H54 (cell line): ENCODE measurements around the gene TSPAN3.

ENCODE experiments used
- DNase-seq: peaks from one replicate; pipeline ENCODE4 v3.0.0; 2011; ENCODE audit warnings: low spot score, mixed read lengths; ENCODE audit not compliant: insufficient read length
- FAIRE-seq: peaks from 3 replicates; lab custom pipeline; 2011; peaks lifted over from hg19 to GRCh38; lab: Jason Lieb, UNC
- POLR2A ChIP-seq: IDR thresholded peaks from 2 replicates; pipeline ENCODE4 v1.6.1; 2011; ENCODE audit warnings: low read depth, mild to moderate bottlenecking, low read length

The TSPAN3 gene

DNA sequence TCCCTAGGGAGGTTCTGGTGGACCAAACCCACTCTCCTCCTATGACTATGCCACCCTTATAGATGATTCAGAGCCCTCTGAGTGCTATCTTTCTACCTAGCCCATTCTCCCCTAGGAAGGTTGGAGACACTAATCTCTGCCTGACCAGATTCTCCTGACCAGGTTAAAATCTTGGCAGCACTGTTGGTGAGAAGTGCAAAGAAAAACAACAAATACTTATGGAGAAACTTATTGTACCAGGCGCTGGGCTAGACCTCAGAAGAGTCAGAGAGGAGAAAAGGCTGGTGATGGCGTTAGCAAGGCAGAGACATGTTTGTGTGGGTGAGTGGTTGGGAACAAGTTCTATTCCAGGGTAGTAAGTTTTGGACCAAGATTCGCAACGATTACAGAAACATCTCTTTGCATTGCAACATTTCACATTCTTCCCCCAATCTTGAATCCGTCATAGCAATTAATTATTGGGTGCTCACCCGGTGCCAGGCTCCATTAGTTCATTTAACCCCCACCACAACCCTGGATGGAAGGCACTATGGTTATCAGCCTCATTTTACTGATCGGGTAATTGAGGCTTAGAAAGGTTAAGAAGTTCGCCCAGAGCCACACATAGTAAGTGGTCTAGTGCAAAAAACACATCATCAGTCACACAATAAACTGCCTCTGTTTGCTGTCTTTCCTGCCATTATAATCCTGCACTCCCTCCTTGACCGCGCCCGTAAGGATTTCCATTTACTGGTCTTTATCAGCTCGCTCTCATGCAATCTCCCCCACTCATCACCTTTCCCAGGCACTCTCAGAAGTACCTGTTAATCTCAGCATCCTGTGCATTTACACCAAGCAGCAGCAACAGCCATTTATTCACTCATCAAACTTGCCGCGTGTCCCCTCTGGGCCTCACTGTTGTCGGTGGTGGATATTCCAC lies 655 bp upstream of the TSPAN3 start:
- FAIRE-seq (no peak), DNase-seq (no peak)
- TF ChIP-seq POLR2A = no peak

DNA sequence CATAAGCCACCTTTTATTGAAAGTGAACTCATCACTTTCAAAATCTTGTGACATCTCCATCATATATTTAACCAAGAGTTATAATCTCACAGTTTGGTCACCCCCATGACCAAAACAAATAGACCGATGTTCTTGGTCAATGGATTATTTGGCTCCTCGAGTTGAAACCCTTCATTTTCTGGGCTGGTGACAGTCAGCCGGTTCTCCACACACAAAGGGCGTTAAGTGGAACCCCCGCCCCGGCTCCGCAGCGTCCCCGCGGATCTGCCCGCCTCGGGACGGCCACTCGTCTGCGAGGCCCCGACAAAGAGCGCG lies 772 bp downstream of the TSPAN3 start:
- no peak for DNase-seq
- no peak for TF ChIP-seq POLR2A
- no peak for FAIRE-seq

DNA sequence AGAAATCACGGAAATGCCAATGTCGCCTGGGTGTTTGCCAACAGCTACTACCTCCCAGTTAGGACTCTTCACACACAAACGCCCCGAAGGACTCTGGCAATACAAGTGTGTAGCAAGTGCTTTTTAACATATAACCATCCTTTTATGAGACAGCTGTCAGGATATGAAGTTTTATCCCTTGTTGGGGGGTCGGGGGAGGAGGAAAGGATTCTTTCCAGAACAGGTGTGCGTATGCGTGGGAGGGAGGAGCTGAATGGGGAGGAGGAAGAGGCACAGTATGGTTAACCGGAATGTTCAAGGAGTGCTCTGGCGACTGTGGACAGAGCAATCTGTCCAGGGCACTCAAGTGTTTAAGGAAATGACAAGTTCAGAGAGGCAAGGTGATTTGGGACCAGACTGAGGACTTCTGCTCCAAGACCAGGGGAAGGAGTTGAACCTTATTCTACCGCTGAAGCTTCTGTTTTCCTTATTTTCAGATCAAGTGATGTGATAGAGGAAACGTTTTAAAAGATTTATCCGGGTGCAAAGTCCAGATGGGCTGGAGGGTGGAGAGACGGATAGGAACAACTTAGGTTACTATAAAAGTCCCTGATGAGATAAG lies 1.3 kb downstream of the TSPAN3 start:
- no peak for TF ChIP-seq POLR2A
- FAIRE-seq = no peak
- no peak for DNase-seq

DNA sequence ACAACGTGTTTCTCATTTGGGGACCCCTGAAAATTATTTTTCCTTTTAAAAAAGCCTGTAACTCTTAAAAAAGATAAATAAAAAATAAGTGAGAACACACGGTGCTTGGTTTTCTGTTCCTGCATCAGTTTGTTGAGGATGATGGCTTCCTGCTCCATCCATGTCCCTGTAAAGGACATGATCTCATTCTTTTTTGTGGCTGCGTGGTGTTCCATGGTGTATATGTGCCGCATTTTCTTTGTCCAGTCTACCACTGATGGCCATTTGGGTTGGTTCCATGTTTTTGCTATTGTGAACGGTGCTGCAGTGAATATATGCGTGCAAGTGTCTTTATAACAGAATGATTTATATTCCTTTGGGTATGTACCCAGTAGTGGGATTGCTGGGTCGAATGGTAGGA lies 2.3 kb downstream of the TSPAN3 start:
- FAIRE-seq = no peak
- TF ChIP-seq POLR2A = no peak
- no peak for DNase-seq

DNA sequence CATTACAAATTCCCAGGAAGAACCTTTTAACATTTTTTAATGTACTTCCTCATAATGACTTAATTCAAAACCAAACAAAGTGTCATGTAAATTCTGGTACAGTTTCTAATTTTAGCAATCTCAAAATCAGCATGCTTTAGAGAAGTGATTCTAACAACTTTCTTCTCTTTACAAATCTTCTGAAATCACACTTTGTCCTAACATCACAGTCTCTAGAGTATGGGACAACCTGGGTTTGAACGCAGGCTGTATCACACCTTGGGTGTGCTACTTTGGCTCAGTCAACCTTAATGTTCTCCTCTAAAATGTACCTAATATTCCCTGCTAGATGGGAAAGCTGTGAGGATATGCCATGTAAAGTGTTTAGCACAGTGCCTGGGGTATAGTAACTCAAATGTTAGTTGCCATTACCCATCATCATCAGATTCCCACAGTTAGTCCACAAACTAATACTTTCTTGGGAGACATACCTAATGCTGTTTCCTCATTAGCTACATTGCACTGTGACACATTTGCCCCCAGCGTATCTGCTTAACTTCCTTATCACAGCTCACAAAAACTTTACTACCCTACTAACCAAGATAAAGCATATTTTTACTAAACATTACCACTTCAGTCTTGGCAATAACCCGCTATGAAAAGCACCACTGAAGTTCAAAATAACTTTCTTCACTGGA lies 3.1 kb downstream of the TSPAN3 start:
- FAIRE-seq = no peak

DNA sequence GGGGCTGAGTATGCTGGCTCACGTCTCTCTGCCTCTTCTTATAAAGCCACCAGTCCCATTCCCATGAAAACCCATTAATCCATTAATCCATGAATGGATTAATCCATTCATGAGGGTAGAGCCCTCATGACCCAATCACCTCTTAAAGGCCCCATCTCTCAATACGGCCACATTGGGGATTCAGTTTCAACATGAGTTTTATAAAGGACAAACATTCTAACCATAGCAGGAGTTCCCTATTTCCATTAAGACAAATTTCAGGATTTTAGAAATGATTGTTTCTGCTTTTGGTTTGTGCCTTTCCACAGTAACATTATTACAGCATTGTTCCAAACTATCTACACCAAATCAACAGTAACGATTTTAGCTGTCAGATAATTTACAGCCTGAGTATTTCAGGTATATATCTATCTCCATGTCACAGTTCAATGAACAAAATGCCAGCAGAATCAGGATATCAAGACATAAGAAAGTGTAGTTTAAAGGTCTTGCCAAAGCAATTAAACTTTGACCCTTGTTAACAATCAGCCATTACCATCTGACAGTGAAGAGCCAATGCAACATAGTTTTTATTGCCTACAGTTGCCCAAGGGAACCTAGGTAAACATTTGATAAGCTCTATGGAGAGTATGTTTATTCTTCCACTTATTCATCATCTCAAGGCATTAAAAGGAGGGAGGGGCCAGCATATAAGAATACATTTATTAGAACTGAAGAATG lies 3.8 kb downstream of the TSPAN3 start:
- FAIRE-seq = no peak
- no peak for TF ChIP-seq POLR2A
- no peak for DNase-seq

More for the DNA sequence above, 3.1 kb downstream of the TSPAN3 start:
- no peak for TF ChIP-seq POLR2A
- no peak for DNase-seq

DNA sequence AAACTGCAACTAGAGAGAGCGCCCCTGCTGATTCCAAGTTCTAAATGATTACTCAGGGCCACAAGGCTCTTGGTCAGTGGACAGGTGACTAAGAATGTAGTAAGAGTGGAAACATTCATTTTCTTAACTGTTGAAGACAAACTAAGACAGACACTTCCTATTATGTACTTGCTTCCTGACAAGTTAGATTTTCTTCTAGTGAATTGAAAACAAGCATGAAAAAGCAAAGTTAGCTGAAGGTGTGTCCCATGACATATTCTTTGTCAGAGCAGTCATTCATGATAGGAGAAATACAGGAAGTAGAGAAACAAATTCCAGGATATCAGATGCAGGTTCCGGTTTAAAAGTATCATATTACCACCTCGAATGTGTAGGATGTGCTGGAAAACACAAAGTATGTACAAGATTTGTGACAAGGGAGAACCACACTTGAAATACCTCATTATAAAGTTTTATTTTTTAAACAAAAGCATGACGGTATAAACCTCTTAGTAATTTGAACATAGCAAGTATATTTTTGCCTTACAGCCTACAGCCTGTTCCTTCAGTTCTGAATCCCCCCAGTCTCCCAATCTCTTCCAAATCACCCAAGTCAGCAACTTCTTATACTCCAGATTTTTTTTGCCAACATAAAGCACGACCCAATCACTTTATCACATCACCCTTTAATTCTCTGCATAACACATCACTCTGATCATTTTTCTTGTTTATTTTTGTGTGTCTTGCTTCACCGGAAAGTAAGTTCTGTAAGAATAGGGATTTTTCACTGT lies 6.2 kb downstream of the TSPAN3 start:
- peak; percentile 96 for FAIRE-seq
- no peak for DNase-seq
- no peak for TF ChIP-seq POLR2A

DNA sequence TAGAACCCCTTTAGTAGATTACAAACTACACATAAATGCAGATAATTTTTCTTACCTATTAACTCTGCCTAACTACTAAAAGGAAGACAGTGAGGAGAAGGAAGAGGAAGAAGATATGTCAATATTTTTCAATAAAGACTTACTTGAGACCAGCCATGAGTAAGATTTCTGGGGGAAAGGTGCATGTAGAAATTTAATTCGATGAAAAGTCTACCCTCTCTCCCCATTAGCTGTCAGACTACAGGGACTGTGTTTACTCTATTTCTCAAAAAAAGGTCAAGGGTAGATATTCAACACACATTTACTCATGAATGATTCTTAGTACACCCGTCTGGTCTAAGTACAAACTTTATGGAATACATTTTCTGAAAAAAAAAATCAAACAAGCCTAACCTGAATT lies 6.8 kb downstream of the TSPAN3 start:
- FAIRE-seq = no peak
- DNase-seq = no peak
- no peak for TF ChIP-seq POLR2A

DNA sequence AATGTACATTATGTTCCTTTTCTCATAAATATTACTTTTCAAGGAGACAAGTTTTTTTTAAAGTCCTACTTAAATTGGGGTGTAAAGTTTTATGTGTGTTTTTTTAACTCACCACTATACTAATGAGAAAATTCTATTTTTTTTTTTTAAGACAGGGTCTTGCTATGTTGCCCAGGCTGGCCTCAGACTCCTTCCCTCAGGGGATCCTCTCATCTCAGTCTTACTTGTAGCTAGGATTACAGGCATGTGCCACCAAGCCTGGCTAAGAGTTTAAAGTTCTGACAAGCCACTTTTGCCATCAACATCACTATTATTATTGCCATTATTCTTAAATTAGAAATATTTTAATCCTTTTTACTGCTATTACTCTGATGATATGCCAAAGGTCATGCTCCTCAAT lies 7.7 kb downstream of the TSPAN3 start:
- DNase-seq = no peak
- no peak for TF ChIP-seq POLR2A
- no peak for FAIRE-seq

DNA sequence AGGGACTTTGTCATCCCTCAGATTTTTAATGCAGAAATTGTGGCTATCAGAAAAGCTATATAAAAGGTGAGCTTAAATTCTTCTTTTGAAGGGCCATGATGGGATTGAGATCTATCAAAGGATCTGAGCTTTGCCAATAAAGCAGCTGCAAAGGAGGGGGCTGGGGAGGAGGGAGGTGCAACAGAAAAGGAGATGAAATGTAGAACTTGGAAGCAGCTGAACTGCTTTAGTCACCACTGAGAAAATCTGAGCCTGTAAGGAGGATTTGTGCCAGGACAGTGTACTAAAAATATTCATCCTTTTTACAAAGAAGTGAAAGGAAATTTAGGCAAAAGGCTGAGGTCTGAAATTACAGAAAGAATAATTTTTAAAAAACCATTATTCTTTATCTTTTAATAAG lies 10.4 kb downstream of the TSPAN3 start:
- no peak for TF ChIP-seq POLR2A
- FAIRE-seq (peak; percentile 43), DNase-seq (no peak)

DNA sequence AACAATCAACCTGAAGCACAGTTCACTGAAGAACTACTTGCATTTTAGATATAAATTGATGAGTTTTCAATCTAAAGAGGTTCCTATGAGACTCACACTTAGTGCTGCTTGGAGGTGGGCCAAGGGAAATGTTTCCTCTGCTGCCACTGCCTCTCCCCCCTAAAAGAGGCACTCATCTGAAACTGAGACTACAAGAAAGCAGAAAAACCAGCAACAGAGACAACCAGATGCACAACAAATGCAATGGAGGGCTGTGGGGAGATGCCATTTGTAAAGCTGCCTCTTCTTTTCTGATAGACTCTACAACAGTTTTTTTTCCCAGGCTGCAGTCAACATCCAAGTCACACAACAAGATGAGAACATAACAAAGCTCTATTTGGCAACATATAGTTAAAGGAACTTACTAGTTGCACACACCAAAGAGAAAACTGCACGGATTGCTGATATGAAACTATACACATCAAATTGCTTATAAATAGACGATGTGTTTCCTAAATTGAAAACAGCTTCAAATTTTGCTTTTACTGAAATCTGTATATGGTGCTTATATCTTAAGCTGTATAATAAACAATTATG lies 11.0 kb downstream of the TSPAN3 start:
- DNase-seq = no peak
- no peak for TF ChIP-seq POLR2A
- no peak for FAIRE-seq

DNA sequence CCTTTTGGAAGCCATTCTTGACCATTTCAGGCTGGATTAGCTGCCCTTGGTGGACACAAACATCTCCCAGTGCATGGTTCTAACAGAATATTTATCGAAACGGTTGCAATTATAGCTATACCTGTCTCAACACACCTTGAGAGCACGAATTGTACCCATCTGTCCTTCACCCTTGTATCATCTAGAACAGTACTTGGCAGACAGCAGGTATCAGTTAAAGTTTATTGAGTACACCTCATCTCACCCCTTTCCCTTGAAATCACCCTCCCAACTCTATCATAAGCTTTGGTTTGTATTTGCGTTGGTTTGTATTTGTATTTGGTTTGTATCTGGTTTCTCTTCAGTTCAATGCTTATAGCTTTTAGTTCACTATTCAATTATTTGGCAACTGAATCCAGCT lies 12.4 kb downstream of the TSPAN3 start:
- no peak for TF ChIP-seq POLR2A
- FAIRE-seq = no peak
- no peak for DNase-seq

DNA sequence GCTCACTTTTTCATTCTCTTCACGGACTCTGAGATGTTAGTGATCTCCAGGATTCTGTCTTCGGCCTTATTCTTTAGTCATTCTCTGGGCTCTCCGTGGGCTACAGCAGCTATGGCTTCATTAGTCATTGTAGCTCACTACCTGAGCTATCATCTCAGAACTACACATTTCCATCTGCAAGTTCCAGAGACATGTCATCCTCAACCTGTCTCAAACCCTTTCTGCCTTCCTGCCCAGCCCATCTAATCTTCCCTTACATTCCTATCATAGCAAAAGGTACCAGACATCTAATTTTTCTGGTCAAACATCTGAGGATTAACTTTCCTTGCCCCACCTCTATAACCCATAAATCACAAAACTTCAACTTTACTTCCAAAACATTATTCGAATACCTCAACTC lies 13.2 kb downstream of the TSPAN3 start:
- TF ChIP-seq POLR2A = no peak
- FAIRE-seq (no peak), DNase-seq (no peak)
